ENCODE results near the gene CBLB. TPM values are rescaled to one million over a fixed set of nuclear protein-coding genes. Genes with fewer than 3 reads are reported as not detected.

Gene CBLB
- total and polyA plus RNA-seq, 4 donors = 3.1 to 22.8 (median 9.8) TPM

DNA sequence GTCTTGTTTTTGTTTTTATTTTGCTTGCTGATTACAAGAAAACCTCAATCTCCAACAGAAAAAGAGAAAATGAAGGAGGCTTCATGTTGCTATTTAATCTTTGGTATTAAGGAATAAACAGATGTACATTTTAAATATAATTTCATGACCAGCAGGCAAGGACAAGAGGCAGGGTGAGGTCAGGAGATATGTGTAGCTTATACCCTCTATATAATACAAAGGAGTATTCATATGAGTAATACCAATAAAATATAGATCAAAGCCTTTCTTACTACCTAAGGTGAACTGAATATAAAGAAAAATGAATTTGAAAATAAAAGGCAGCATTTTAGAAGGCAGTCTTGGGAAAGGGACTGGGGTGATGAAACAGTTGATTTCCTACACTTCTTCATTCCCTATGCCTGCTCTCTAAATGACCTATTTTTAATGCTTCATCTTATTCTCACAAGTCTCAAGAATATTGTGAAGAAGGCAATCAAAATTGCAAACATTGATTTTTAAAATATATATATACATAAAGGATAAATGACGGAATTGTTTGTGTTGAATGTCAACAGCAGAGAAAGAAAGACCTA lies 8.6 kb upstream of the CBLB start (continued):
- TF ChIP-seq, protein P1, sequence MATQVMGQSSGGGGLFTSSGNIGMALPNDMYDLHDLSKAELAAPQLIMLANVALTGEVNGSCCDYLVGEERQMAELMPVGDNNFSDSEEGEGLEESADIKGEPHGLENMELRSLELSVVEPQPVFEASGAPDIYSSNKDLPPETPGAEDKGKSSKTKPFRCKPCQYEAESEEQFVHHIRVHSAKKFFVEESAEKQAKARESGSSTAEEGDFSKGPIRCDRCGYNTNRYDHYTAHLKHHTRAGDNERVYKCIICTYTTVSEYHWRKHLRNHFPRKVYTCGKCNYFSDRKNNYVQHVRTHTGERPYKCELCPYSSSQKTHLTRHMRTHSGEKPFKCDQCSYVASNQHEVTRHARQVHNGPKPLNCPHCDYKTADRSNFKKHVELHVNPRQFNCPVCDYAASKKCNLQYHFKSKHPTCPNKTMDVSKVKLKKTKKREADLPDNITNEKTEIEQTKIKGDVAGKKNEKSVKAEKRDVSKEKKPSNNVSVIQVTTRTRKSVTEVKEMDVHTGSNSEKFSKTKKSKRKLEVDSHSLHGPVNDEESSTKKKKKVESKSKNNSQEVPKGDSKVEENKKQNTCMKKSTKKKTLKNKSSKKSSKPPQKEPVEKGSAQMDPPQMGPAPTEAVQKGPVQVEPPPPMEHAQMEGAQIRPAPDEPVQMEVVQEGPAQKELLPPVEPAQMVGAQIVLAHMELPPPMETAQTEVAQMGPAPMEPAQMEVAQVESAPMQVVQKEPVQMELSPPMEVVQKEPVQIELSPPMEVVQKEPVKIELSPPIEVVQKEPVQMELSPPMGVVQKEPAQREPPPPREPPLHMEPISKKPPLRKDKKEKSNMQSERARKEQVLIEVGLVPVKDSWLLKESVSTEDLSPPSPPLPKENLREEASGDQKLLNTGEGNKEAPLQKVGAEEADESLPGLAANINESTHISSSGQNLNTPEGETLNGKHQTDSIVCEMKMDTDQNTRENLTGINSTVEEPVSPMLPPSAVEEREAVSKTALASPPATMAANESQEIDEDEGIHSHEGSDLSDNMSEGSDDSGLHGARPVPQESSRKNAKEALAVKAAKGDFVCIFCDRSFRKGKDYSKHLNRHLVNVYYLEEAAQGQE (IDR thresholded peaks at IDR 0.05) = no peak
- TF ChIP-seq HNF4A (conservative IDR thresholded peaks at IDR 0.05) (no peak), TAF1 (conservative IDR thresholded peaks at IDR 0.05) (no peak), RXRA (IDR thresholded peaks at IDR 0.05) (no peak), GABPA (IDR thresholded peaks at IDR 0.05 in 1 of 2, conservative IDR thresholded peaks at IDR 0.05 in 1 of 2) (no peak)

DNA sequence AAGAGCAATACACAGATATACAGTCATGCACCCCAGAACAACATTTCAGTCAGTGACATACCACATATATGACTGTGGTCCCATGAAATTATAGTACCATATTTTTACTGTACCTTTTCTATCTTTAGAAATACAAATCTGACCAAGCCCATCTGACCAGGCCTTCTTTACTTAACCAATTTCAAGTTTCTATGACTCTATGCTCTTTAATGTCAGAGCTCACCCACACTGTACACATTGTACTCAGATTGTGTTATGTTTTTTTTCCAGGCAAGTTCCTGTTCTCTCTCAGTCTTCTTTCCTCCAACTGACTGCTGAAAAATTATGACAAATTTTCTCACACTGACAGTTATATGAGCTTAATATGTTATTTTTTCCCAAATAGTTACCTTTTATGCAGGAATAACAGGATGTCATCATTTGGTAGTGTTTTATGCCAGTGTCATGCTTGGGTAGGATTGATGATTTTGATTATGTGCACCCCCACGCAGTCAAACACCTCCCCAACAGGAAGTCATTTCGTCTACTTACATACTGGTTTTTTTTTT lies 8.0 kb upstream of the CBLB start:
- WGBS = 46% methylated on average over 2 of the region's 2 CpGs
- H3K9me3 ChIP-seq (ENCODE audit: control insufficient read depth in 4 of 4, low read length in 3 of 4) = no peaks in the 10 kb centered on the region
- no peaks in the 10 kb centered on the region for H3K4me1 ChIP-seq (ENCODE audit: control insufficient read depth in 4 of 4, insufficient read depth in 4 of 4, low read length in 3 of 4)
- DNase-seq (ENCODE audit: low spot score) = no peak
- no peak overlapping the region for H3K27ac ChIP-seq (ENCODE audit: low read depth in 1 of 2, low read length in 2 of 2)
- no peaks in the 10 kb centered on the region for H3K36me3 ChIP-seq (ENCODE audit: control insufficient read depth in 4 of 4, insufficient read depth in 3 of 4, low read depth in 1 of 4, low read length in 3 of 4)
- no peaks in the 10 kb centered on the region for H3K27me3 ChIP-seq (ENCODE audit: control insufficient read depth in 4 of 4, insufficient read depth in 4 of 4, low read length in 3 of 4)
- H3K9ac ChIP-seq (ENCODE audit: low read depth in 1 of 2, low read length in 2 of 2) = no peak overlapping the region
- TF ChIP-seq FOXA1 (IDR thresholded peaks at IDR 0.05) (no peak), SP1 (IDR thresholded peaks at IDR 0.05) (no peak), HNF4A (conservative IDR thresholded peaks at IDR 0.05) (no peak), RAD21 (IDR thresholded peaks at IDR 0.05) (no peak), NR2F2 (IDR thresholded peaks at IDR 0.05) (no peak), TAF1 (conservative IDR thresholded peaks at IDR 0.05) (no peak), RXRA (IDR thresholded peaks at IDR 0.05) (no peak), GABPA (IDR thresholded peaks at IDR 0.05 in 1 of 2, conservative IDR thresholded peaks at IDR 0.05 in 1 of 2) (no peak), FOXA2 (IDR thresholded peaks at IDR 0.05) (no peak), HNF4G (IDR thresholded peaks at IDR 0.05) (no peak), YY1 (IDR thresholded peaks at IDR 0.05) (no peak), JUND (IDR thresholded peaks at IDR 0.05) (no peak), MAX (IDR thresholded peaks at IDR 0.05) (no peak), ATF3 (IDR thresholded peaks at IDR 0.05) (no peak), EGR1 (IDR thresholded peaks at IDR 0.05; ENCODE audit: low read depth in 2 of 2) (no peak)
- TF ChIP-seq, protein P2, sequence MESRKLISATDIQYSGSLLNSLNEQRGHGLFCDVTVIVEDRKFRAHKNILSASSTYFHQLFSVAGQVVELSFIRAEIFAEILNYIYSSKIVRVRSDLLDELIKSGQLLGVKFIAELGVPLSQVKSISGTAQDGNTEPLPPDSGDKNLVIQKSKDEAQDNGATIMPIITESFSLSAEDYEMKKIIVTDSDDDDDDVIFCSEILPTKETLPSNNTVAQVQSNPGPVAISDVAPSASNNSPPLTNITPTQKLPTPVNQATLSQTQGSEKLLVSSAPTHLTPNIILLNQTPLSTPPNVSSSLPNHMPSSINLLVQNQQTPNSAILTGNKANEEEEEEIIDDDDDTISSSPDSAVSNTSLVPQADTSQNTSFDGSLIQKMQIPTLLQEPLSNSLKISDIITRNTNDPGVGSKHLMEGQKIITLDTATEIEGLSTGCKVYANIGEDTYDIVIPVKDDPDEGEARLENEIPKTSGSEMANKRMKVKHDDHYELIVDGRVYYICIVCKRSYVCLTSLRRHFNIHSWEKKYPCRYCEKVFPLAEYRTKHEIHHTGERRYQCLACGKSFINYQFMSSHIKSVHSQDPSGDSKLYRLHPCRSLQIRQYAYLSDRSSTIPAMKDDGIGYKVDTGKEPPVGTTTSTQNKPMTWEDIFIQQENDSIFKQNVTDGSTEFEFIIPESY (IDR thresholded peaks at IDR 0.05) = no peak
- TF ChIP-seq, protein P3, sequence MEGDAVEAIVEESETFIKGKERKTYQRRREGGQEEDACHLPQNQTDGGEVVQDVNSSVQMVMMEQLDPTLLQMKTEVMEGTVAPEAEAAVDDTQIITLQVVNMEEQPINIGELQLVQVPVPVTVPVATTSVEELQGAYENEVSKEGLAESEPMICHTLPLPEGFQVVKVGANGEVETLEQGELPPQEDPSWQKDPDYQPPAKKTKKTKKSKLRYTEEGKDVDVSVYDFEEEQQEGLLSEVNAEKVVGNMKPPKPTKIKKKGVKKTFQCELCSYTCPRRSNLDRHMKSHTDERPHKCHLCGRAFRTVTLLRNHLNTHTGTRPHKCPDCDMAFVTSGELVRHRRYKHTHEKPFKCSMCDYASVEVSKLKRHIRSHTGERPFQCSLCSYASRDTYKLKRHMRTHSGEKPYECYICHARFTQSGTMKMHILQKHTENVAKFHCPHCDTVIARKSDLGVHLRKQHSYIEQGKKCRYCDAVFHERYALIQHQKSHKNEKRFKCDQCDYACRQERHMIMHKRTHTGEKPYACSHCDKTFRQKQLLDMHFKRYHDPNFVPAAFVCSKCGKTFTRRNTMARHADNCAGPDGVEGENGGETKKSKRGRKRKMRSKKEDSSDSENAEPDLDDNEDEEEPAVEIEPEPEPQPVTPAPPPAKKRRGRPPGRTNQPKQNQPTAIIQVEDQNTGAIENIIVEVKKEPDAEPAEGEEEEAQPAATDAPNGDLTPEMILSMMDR (IDR thresholded peaks at IDR 0.05; ENCODE audit: low read depth, low read length, missing input control) = no peak
- TF ChIP-seq, protein P1 (IDR thresholded peaks at IDR 0.05) = no peak
- H3K4me3 ChIP-seq (ENCODE audit: low read depth in 1 of 3, low read length in 3 of 3) = no peak overlapping the region
